ENCODE data around the gene NOS1AP. TPM values are rescaled to one million over a fixed set of nuclear protein-coding genes. Genes with fewer than 3 reads are reported as not detected.

NOS1AP gene
- total and polyA plus RNA-seq, 2 donors (not counting 3 experiments of a cell fraction or from before 2014, with no cell fraction given) = 1.3 to 5.4 TPM

GRCh38 chr1:162077648-162078299, 8.3 kb downstream of the NOS1AP start:
- TF ChIP-seq GATA2 (IDR thresholded peaks at IDR 0.05; ENCODE audit: insufficient read depth, insufficient read length, low read depth, low read length) = no peak
- no peak for TF ChIP-seq MYC (IDR thresholded peaks at IDR 0.05; ENCODE audit: low read depth, low read length)
- TF ChIP-seq POLR2A (IDR thresholded peaks at IDR 0.05; ENCODE audit: low read depth, low read length) = no peak
- TF ChIP-seq POLR2AphosphoS5 (IDR thresholded peaks at IDR 0.05; ENCODE audit: insufficient read depth, low read depth, low read length) = no peak
- TF ChIP-seq CTCF (IDR thresholded peaks at IDR 0.05; ENCODE audit: extremely low read depth in 1 of 2, insufficient read depth in 1 of 2, low read depth in 1 of 2, low read length in 2 of 2) = no peak
- no peak for TF ChIP-seq MAX (IDR thresholded peaks at IDR 0.05; ENCODE audit: insufficient read depth, insufficient read length)
- H4K20me1 ChIP-seq (replicated peaks; ENCODE audit: control insufficient read depth, extremely low read depth, insufficient read depth, low read length) = no peaks in the 10 kb centered on the region
- no peaks in the 10 kb centered on the region for H3K27me3 ChIP-seq (ENCODE audit: control insufficient read depth in 2 of 2, insufficient read depth in 2 of 2, low read length in 2 of 2)
- H3K4me3 ChIP-seq (replicated peaks in 1 of 3; ENCODE audit: insufficient read depth in 1 of 3, low read depth in 1 of 3, low read length in 3 of 3) = no peak overlapping the region
- dilution Hi-C loops (cut with MboI; ENCODE audit: extremely low pct_ligation_motif_present, low sequenced_read_pairs) = no loop called here
- H3K4me2 ChIP-seq (ENCODE audit: insufficient read depth, low read length) = no peak overlapping the region
- H2AFZ ChIP-seq (ENCODE audit: low read depth, low read length) = no peak overlapping the region
- no peak for FAIRE-seq
- H3K27ac ChIP-seq (ENCODE audit: insufficient read depth, low read depth, low read length) = no peak overlapping the region
- H3K4me1 ChIP-seq (ENCODE audit: control insufficient read depth, extremely low read depth, insufficient read depth, low read length) = peaks cover 17% of the 10 kb centered on the region
- POLR2A ChIA-PET = no interaction called here
- CTCF ChIA-PET = no interaction called here
- no peaks in the 10 kb centered on the region for H3K9me3 ChIP-seq (replicated peaks; ENCODE audit: control insufficient read depth, insufficient read depth, low read length)
- H3K9ac ChIP-seq (replicated peaks; ENCODE audit: extremely low read depth, insufficient read depth, low read length) = no peak overlapping the region
- no peaks in the 10 kb centered on the region for H3K9me1 ChIP-seq (replicated peaks; ENCODE audit: control insufficient read depth, extremely low read depth, insufficient read depth, low read length)
- DNase-seq (ENCODE audit: low read depth, low spot score) = no peak
- intact Hi-C loops (cut with micrococcal nuclease) = loop anchor here (10.0 kb wide), 1 partner anchor 117 kb away; no protein-coding TSS in a partner anchor
- H3K36me3 ChIP-seq (ENCODE audit: control insufficient read depth in 2 of 2, extremely low read depth in 1 of 2, insufficient read depth in 2 of 2, low read length in 2 of 2) = no peaks in the 10 kb centered on the region
- H3K79me2 ChIP-seq (ENCODE audit: control insufficient read depth, insufficient read depth, low read length) = no peaks in the 10 kb centered on the region
- BruUV-seq (replicated peaks) = no TSS peak
